HCT116 (cell line): ENCODE measurements around the gene CTRL. TPM values are rescaled to one million over a fixed set of nuclear protein-coding genes. Genes with fewer than 3 reads are reported as not detected.

Experiments
- ATAC-seq: fragments of 200-7000 bp; cut with Tn5 transposase; 2 replicates; pipeline ENCODE4 v1.9.1; 2020; ENCODE audit warnings: mild to moderate bottlenecking, moderate library complexity
- BruUV-seq: library from RNA; stranded (reverse); fragments of 400-500 nt; replicated peaks from 2 replicates; lab custom pipeline; 2021; lab: Mats Ljungman, UMichigan
- CTCF ChIA-PET: fragments of 300-600 bp; sonication (Branson Sonifier 250); formaldehyde crosslinking; loops from one replicate; lab custom pipeline; 2021; ENCODE audit warnings: antibody characterized with exemption; lab: Charles Lee
- POLR2A ChIA-PET: fragments of 300-600, 350-600 bp; sonication (Branson Sonifier 250); formaldehyde crosslinking; loops from one replicate; lab custom pipeline; 2021; ENCODE audit warnings: antibody characterized with exemption; lab: Charles Lee
- RAD21 ChIA-PET, 2 experiments: fragments of 300-600 bp; sonication (Branson Sonifier 250); formaldehyde crosslinking; loops; one replicate each; lab custom pipeline; 2023; ENCODE audit warnings: low total read pairs in 2 of 2; ENCODE audit not compliant: uncharacterized antibody in 2 of 2, unreplicated experiment in 2 of 2, low non-redundant PET in 1 of 2; lab: Charles Lee
- DNase-seq: peaks from one replicate; pipeline ENCODE4 v3.0.0-alpha.2; 2010; ENCODE audit warnings: low read depth, low spot score
- H2AFZ ChIP-seq: fragments of 200-600 bp; shearing (Covaris generic), sonication (generic); 2 replicates; pipeline ENCODE4 v1.6.1; 2017; ENCODE audit warnings: low read depth, mixed run types, mixed read lengths, antibody characterized with exemption, low read length; ENCODE audit not compliant: poor library complexity, severe bottlenecking
- H3K27ac ChIP-seq: 2 replicates; pipeline ENCODE4 v1.5.1; 2012; ENCODE audit warnings: low read depth, low read length
- H3K27me3 ChIP-seq: fragments of 200-600 bp; sonication (generic); 2 replicates; pipeline ENCODE4 v1.6.1; 2016; ENCODE audit warnings: mixed run types, low read length, mixed read lengths; ENCODE audit not compliant: insufficient read depth
- H3K36me3 ChIP-seq, 2 experiments: fragments of 200-500 bp in 1 of 2; fragments of 200-600 bp in 1 of 2; sonication (Bioruptor generic) in 1 of 2; sonication (generic) in 1 of 2; 2 replicates each; pipeline versions ENCODE4 v1.5.1 to v1.6.1; 2014 to 2016; ENCODE audit warnings: low read length in 2 of 2, inconsistent platforms in 1 of 2, mixed read lengths in 1 of 2, mixed run types in 1 of 2; ENCODE audit not compliant: insufficient read depth in 2 of 2, control insufficient read depth in 1 of 2
- H3K4me1 ChIP-seq, 2 experiments: fragments of 200-600 bp in 1 of 2; sonication (generic) in 1 of 2; 2 replicates each; pipeline versions ENCODE4 v1.5.1 to v1.6.1; 2012 to 2017; ENCODE audit warnings: low read length in 2 of 2, inconsistent platforms in 1 of 2, mild to moderate bottlenecking in 1 of 2, mixed read lengths in 1 of 2, mixed run types in 1 of 2, moderate library complexity in 1 of 2; ENCODE audit not compliant: insufficient read depth in 2 of 2, control insufficient read depth in 1 of 2
- H3K4me2 ChIP-seq: fragments of 200-600 bp; sonication (generic); 2 replicates; pipeline ENCODE4 v1.6.1; 2017; ENCODE audit warnings: mixed run types, low read length, mixed read lengths
- H3K4me3 ChIP-seq, 2 experiments: fragments of 200-600 bp in 1 of 2; sonication (generic) in 1 of 2; replicated peaks in 1 of 2; 2 replicates each; pipeline ENCODE4 v1.5.1; 2011 to 2016; ENCODE audit warnings: low read length in 2 of 2, control low read depth in 1 of 2, low read depth in 1 of 2, mild to moderate bottlenecking in 1 of 2, mixed read lengths in 1 of 2, mixed run types in 1 of 2
- H3K79me2 ChIP-seq: fragments of 200-600 bp; sonication (generic); 2 replicates; pipeline ENCODE4 v1.6.1; 2017; ENCODE audit warnings: mild to moderate bottlenecking, mixed run types, low read length, moderate library complexity, mixed read lengths; ENCODE audit not compliant: insufficient read depth
- H3K9ac ChIP-seq: fragments of 200-600 bp; sonication (generic); 2 replicates; pipeline ENCODE4 v1.6.1; 2016; ENCODE audit warnings: low read length, mixed read lengths
- H3K9me2 ChIP-seq: fragments of 200-600 bp; sonication (generic), shearing (Covaris generic); 2 replicates; pipeline ENCODE4 v1.6.1; 2017; ENCODE audit warnings: mixed run types, mild to moderate bottlenecking, moderate library complexity; ENCODE audit not compliant: insufficient read depth
- H3K9me3 ChIP-seq, 2 experiments: fragments of 200-500 bp in 1 of 2; fragments of 200-600 bp in 1 of 2; sonication (Bioruptor generic) in 1 of 2; sonication (generic) in 1 of 2; 2 replicates each; pipeline ENCODE4 v1.6.1; 2014 to 2017; ENCODE audit warnings: low read length in 2 of 2, mixed read lengths in 2 of 2, inconsistent platforms in 1 of 2, low read depth in 1 of 2, mild to moderate bottlenecking in 1 of 2, mixed run types in 1 of 2, moderate library complexity in 1 of 2; ENCODE audit not compliant: control insufficient read depth in 1 of 2, insufficient read depth in 1 of 2
- H4K20me1 ChIP-seq: fragments of 200-600 bp; sonication (generic), shearing (Covaris generic); 2 replicates; pipeline ENCODE4 v1.6.1; 2017; ENCODE audit warnings: mixed run types, mild to moderate bottlenecking, moderate library complexity; ENCODE audit not compliant: insufficient read depth
- ATF3 ChIP-seq: IDR thresholded peaks from 2 replicates; pipeline ENCODE4 v1.6.1; 2012
- EGR1 ChIP-seq: IDR thresholded peaks from 2 replicates; pipeline ENCODE4 v1.6.1; 2012; ENCODE audit warnings: low read depth
- POLR2AphosphoS5 ChIP-seq: IDR thresholded peaks from 2 replicates; pipeline ENCODE4 v1.6.1; 2011; ENCODE audit warnings: mild to moderate bottlenecking, low read depth, low read length, moderate library complexity
- RAD21 ChIP-seq: IDR thresholded peaks from 2 replicates; pipeline ENCODE4 v1.6.1; 2012; ENCODE audit warnings: low read depth, mild to moderate bottlenecking
- REST ChIP-seq: IDR thresholded peaks from 2 replicates; pipeline ENCODE4 v1.6.1; 2012; ENCODE audit warnings: low read depth
- SP1 ChIP-seq: IDR thresholded peaks from 2 replicates; pipeline ENCODE4 v1.6.1; 2012; ENCODE audit warnings: low read depth
- ZBTB33 ChIP-seq: IDR thresholded peaks from 2 replicates; pipeline ENCODE4 v1.6.1; 2011; ENCODE audit warnings: mild to moderate bottlenecking, low read length, moderate library complexity; ENCODE audit not compliant: insufficient replicate concordance; ENCODE audit errors: extremely low read depth
- intact Hi-C: fragments of 100-400 bp; cut with micrococcal nuclease; formaldehyde crosslinking; loops from 2 replicates; pipeline ENCODE4 v1.10.0; 2022
- total RNA-seq: library from RNA; stranded (reverse); gene quantifications from one replicate; pipeline ENCODE4 v1.2.1, GENCODE V29; 2021; ENCODE audit not compliant: unreplicated experiment

The CTRL gene
- total RNA-seq, 1 experiment from 2014 or later, result 3.4 TPM

- H3K4me2 ChIP-seq, result no peak overlapping the region
- DNase-seq (no peak), ATAC-seq (peak; percentile 27)
- H3K9me2 ChIP-seq, result no peaks in the 10 kb centered on the region
- H3K4me3 ChIP-seq, result no peak overlapping the region
- H3K9ac ChIP-seq, result no peak overlapping the region
- RAD21 ChIA-PET, result no interaction called here
- H3K79me2 ChIP-seq, result peaks cover 9% of the 10 kb centered on the region; the same call in 1 of the 2 replicates
- TF ChIP-seq RAD21 (no peak), REST (no peak), ATF3 (no peak), ZBTB33 (no peak), POLR2AphosphoS5 (no peak; the same call in 1 of the 2 replicates), EGR1 (no peak), SP1 (no peak)
- POLR2A ChIA-PET, result no interaction called here
- no peak overlapping the region for H2AFZ ChIP-seq
- intact Hi-C loops, result no loop called here
- no peaks in the 10 kb centered on the region for H3K27me3 ChIP-seq
- peaks cover 3 to 25% of the 10 kb centered on the region in 2 experiments; a peak in 3 of 4 replicates for H3K4me1 ChIP-seq
- H4K20me1 ChIP-seq, result no peaks in the 10 kb centered on the region
- H3K27ac ChIP-seq, result peak overlapping the region; percentile 15; the same call in 1 of the 2 replicates
- no TSS peak for BruUV-seq
- peaks cover 0 to 7% of the 10 kb centered on the region in 2 experiments; a peak in 2 of 4 replicates for H3K36me3 ChIP-seq
- CTCF ChIA-PET, result interaction anchor here (1.0 to 1.7 kb wide), 5 partner anchors 25 to 322 kb away, joined by 3 to 8 read pairs (median 4); no protein-coding TSS in a partner anchor
- no peaks in the 10 kb centered on the region for H3K9me3 ChIP-seq
Measured at GRCh38 chr16:67941469-67942199, 10.0 kb upstream of the CTRL start.
